SK-N-SH treated with all-trans-retinoic acid at 6 μM for 48 hours (cell line): Measurements from ENCODE around the gene SSBP2.

Experiments
- ARNTL ChIP-seq: fragments of 450-650 bp; formaldehyde crosslinking; IDR thresholded peaks from 2 replicates; pipeline ENCODE4 v1.5.0; 2020; ENCODE audit warnings: low read depth, mild to moderate bottlenecking, moderate library complexity, borderline replicate concordance
- CREB5 ChIP-seq: fragments of 250-450 bp; sonication (Bioruptor Pico); IDR thresholded peaks from 2 replicates; pipeline ENCODE4 v1.5.1; 2020; ENCODE audit warnings: low read depth, mild to moderate bottlenecking, moderate library complexity
- CSDC2 ChIP-seq: fragments of 250-450 bp; sonication (Bioruptor Pico); IDR thresholded peaks from 2 replicates; pipeline ENCODE4 v1.5.0; 2020; ENCODE audit warnings: mild to moderate bottlenecking, moderate library complexity
- CSRNP3 ChIP-seq: fragments of 250-450 bp; sonication (Bioruptor Pico); IDR thresholded peaks from 2 replicates; pipeline ENCODE4 v1.5.1; 2021; ENCODE audit warnings: mild to moderate bottlenecking, moderate library complexity
- ESRRG ChIP-seq: fragments of 250-450 bp; sonication (Bioruptor Pico); IDR thresholded peaks from 2 replicates; pipeline ENCODE4 v1.6.1; 2021; ENCODE audit warnings: mild to moderate bottlenecking
- ISL1 ChIP-seq: fragments of 250-450 bp; sonication (Bioruptor Pico); IDR thresholded peaks from 2 replicates; pipeline ENCODE4 v2.1.2; 2022; ENCODE audit warnings: mild to moderate bottlenecking, moderate library complexity
- SNAI2 ChIP-seq: fragments of 250-450 bp; sonication (Bioruptor Pico); IDR thresholded peaks from 2 replicates; pipeline ENCODE4 v1.5.0; 2020; ENCODE audit warnings: mild to moderate bottlenecking, moderate library complexity
- TOX ChIP-seq: fragments of 250-450 bp; sonication (Bioruptor Pico); IDR thresholded peaks from 2 replicates; pipeline ENCODE4 v1.8.0; 2021; ENCODE audit warnings: mild to moderate bottlenecking, moderate library complexity, borderline replicate concordance
- ZFP3 ChIP-seq: fragments of 250-450 bp; sonication (Bioruptor Pico); IDR thresholded peaks from 2 replicates; pipeline ENCODE4 v1.5.0; 2020; ENCODE audit warnings: mild to moderate bottlenecking, moderate library complexity
- ZFP30 ChIP-seq: fragments of 450-650 bp; formaldehyde crosslinking; IDR thresholded peaks from 2 replicates; pipeline ENCODE4 v1.5.0; 2022; ENCODE audit warnings: mild to moderate bottlenecking, moderate library complexity
- ZNF565 ChIP-seq: fragments of 450-650 bp; formaldehyde crosslinking; conservative IDR thresholded peaks from 2 replicates; pipeline ENCODE4 v1.5.0; 2020; ENCODE audit warnings: low read depth, mild to moderate bottlenecking, moderate library complexity
- ZNF8 ChIP-seq: fragments of 450-650 bp; formaldehyde crosslinking; IDR thresholded peaks from 2 replicates; pipeline ENCODE4 v1.5.0; 2020; ENCODE audit warnings: mild to moderate bottlenecking, moderate library complexity
- TF ChIP-seq, protein P1 (sequence below): fragments of 250-450 bp; sonication (Bioruptor Pico); IDR thresholded peaks from 2 replicates; pipeline ENCODE4 v1.8.0; 2020; ENCODE audit warnings: mild to moderate bottlenecking, moderate library complexity, borderline replicate concordance

- no peak for TF ChIP-seq ZFP30 (CRISPR knock-in tag)
- TF ChIP-seq ISL1 (CRISPR knock-in tag), result no peak
- TF ChIP-seq SNAI2 (CRISPR knock-in tag), result no peak
- TF ChIP-seq, protein P1, sequence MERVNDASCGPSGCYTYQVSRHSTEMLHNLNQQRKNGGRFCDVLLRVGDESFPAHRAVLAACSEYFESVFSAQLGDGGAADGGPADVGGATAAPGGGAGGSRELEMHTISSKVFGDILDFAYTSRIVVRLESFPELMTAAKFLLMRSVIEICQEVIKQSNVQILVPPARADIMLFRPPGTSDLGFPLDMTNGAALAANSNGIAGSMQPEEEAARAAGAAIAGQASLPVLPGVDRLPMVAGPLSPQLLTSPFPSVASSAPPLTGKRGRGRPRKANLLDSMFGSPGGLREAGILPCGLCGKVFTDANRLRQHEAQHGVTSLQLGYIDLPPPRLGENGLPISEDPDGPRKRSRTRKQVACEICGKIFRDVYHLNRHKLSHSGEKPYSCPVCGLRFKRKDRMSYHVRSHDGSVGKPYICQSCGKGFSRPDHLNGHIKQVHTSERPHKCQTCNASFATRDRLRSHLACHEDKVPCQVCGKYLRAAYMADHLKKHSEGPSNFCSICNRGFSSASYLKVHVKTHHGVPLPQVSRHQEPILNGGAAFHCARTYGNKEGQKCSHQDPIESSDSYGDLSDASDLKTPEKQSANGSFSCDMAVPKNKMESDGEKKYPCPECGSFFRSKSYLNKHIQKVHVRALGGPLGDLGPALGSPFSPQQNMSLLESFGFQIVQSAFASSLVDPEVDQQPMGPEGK (CRISPR knock-in tag), result no peak
- no peak for TF ChIP-seq CREB5 (CRISPR knock-in tag)
- no peak for TF ChIP-seq CSRNP3 (CRISPR knock-in tag)
- TF ChIP-seq ZNF8 (CRISPR knock-in tag), result no peak
- no peak for TF ChIP-seq ARNTL (CRISPR knock-in tag)
- no peak for TF ChIP-seq ZFP3 (CRISPR knock-in tag)
- no peak for TF ChIP-seq TOX (CRISPR knock-in tag)
- no peak for TF ChIP-seq ESRRG (CRISPR knock-in tag)
- no peak for TF ChIP-seq ZNF565 (CRISPR knock-in tag)
- TF ChIP-seq CSDC2 (CRISPR knock-in tag), result no peak
These were observed 26.8 kb downstream of the SSBP2 start for GRCh38 chr5:81724108-81724507.
